ENCODE measurements around the gene SPATA6L. TPM values are rescaled to one million over a fixed set of nuclear protein-coding genes. Genes with fewer than 3 reads are reported as not detected.
A peak's percentile ranks its signal among the peaks of the same experiment; 100 is the strongest.

Gene SPATA6L
- total RNA-seq, 1 donor from 2014 or later = 25.0 TPM

DNA sequence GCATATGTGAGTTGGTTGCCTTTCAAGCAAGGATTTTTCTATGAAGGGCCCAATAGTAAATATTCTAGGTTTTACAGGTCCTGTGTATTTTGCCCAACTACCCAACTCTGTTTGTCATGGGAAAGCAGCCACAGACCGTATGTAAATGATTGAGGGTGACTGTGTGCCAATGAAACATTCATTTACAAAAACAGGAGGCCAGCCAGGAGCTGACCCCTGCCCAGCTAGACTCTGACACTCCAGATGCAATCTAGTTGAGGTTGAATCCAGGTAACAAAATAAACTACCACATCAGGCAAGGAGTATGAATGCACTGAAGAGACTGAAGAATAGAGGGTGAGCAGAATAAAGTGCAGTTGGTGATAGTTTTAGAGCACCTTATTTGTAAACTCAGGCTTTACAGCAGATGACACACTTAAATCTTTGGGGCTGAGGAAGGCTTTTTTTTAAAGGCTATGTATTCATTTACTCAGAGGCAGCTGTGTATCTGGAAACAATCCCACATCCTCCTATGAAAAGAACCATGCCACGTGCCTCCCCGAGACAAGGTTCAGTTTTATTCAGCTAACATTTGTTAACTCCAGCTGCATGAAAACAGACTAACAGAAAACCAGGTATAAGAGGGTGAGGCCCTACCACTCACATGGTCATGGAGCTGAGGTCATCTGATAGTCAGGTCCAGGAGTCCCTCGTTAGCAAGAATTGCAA lies 115.3 kb downstream of the SPATA6L start:
- DNase-seq (ENCODE audit: low spot score) = peak; percentile 43

DNA sequence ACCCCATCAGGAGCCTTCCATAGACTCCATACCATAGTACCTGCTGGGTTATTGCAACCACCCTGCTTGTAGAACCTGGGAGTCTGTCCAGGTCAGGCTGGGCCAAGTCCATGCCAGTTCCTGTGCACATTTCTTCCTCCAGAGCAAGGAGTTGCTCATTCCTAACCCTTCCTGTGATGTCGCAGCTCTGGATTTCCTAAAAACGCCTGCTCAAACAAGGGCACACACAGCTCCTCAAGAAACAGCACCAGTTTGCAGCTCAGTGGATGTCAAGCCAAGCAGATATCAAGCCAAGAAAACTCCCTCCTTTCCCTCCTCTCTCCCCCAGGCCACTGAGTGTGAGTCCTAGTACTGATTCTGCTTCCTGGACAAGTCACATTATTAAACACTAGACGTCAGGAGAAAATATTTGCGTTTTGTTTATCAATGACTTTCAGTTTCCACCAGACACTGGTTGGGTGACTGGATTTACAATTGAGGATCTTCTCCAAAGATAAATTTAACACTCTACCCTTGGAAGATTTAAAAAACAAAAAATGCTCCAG lies 116.5 kb downstream of the SPATA6L start:
- DNase-seq (ENCODE audit: low spot score) = no peak

DNA sequence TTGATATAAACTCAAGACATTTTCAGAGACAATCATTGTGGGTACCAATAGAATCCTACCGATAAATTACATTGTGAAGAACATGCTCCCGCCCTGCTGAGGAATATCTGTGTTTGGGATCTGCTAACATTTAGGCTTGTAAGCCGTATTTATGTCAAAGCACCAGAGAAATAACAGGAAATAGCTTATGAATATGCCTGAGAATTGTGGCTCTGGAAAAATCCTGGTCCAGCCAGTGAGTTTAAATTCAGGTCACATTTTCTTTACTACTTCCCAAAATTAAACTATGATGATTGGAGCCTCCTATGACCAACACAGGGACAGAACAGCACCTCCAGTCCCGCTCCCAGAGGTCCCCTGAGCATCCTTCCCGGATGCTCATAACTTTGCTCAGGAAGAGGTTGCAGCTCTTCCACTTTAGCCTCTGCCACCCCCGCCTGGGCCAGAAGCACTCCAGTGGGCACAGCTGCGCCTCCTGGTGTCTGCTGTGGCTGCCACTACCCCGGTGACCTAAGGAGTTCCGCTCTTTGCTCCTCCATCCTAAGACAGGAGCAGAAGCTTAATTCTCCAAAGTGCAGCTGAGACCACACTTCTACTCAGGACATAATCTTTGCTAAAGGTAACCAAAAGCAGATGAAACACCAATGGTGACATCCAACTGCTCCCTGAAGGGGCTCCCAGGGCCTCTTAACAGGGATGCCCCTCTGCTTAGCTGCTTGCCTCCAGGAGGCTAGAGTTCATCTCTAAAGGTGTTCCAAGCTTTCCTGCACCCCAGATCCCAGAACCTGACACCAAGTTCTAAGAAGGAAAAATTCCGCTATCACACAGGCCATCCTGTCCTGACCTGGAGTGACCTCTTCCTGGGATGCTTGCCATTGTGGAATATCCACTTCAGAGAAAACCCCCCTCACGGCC lies 117.2 kb downstream of the SPATA6L start:
- no peak for DNase-seq (ENCODE audit: low spot score)

Other genes with a start within 250 kb of the SPATA6L start
- gene SLC1A1, start 176.0 kb downstream of the SPATA6L start, total RNA-seq = 109 TPM
- gene PLPP6, start 4.2 kb downstream of the SPATA6L start, total RNA-seq = 9.2 TPM
- 24.9 TPM for gene CDC37L1, start 13.1 kb upstream of the SPATA6L start, total RNA-seq
- gene AK3, start 74.7 kb upstream of the SPATA6L start, total RNA-seq = 40.9 TPM
- 9.5 TPM for gene RCL1, start 126.5 kb upstream of the SPATA6L start, total RNA-seq

All from mucosa of gallbladder (tissue), 1 donor.